GM13976 (cell line): ENCODE results near the gene PRKCQ.
"Not testable (repeated sequence)": the region's sequence is repeated elsewhere in the genome, so short reads cannot be mapped to it uniquely, and the experiment has no call there.

ENCODE experiments used
- DNase-seq: peaks from one replicate; pipeline ENCODE4 v3.0.0; 2012; ENCODE audit warnings: low spot score
- CTCF ChIP-seq: IDR thresholded peaks from 2 replicates; pipeline ENCODE4 v1.5.1; 2012; ENCODE audit warnings: borderline replicate concordance, mild to moderate bottlenecking; ENCODE audit not compliant: insufficient read depth; ENCODE audit errors: extremely low read depth, missing control alignments, control extremely low read depth
- in situ Hi-C: fragments of 300-500 bp; cut with MboI; formaldehyde crosslinking; loops from one replicate; pipeline ENCODE4 v1.12.0; 2022; ENCODE audit warnings: low sequenced_read_pairs, mixed read lengths, inconsistent platforms; ENCODE audit not compliant: unreplicated experiment

Gene PRKCQ

GRCh38 chr10:6589287-6590094, 9.4 kb upstream of the PRKCQ start:
- TF ChIP-seq CTCF: no peak

GRCh38 chr10:6588845-6589244, 8.8 kb upstream of the PRKCQ start:
- DNase-seq: no peak
- TF ChIP-seq CTCF: no peak
- in situ Hi-C loops: no loop called here

More at GRCh38 chr10:6589287-6590094, 9.4 kb upstream of the PRKCQ start:
- no peak for DNase-seq
- in situ Hi-C loops: no loop called here

DNA sequence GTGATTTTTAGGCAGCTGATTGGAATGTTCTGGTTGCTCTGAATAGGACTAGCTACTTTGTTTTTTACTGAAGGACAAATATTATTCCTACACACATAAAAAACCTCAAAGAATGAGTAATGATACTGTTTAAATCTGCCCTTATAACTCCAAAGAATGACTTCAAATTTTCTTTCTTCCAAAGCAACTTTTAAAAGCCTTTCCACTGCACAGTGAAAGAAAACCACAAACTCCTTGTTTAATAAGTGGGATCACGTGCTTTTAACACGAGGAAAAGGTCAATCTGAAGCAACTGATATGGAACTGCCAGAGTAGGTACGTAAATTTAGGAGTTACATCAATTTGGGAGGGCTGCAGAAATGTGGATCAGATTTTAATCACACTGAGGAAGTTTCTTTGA, 8.0 kb upstream of the PRKCQ start:
- no peak for DNase-seq
- in situ Hi-C loops: no loop called here
- no peak for TF ChIP-seq CTCF

DNA sequence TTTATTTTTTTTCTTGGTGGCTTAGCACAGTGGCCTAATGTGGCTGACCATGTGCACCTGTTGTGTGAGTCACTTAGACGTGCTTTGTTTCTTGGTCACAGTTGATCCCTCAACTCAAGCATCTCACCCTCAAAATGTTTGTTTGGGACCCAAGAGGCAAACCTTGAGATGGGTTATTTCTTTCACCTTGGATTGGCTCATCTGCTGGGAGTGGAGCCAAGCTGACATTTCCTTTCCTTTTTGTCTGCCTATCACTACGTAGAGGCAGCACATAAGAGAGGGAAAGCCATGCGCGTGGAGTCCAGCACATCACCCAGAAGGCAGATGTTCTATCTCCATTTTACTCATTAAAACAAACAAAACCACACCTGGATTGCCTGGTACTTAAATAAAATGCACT, 6.4 kb upstream of the PRKCQ start:
- in situ Hi-C loops: no loop called here
- TF ChIP-seq CTCF: no peak
- DNase-seq: no peak

DNA sequence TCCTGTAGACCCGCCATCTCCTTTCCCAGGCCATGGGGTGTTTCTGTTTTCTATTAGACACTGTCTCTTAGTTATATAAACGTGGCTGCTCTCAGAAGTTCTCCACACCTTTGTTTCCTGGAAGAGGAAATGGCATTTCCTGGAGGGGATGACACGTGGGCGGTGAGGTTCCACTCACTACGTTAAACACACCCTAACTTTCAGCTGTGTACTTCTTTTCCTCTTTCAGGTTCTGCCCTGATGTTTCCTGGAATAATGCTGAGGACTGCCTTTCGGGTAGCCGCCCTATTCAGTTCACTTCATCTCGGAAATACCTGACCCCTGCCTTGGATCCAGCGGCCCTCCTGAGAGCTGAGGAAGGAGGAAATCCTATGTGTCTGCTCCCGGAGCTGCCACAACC, 3.4 kb upstream of the PRKCQ start:
- in situ Hi-C loops: no loop called here
- no peak for TF ChIP-seq CTCF
- DNase-seq: no peak

DNA sequence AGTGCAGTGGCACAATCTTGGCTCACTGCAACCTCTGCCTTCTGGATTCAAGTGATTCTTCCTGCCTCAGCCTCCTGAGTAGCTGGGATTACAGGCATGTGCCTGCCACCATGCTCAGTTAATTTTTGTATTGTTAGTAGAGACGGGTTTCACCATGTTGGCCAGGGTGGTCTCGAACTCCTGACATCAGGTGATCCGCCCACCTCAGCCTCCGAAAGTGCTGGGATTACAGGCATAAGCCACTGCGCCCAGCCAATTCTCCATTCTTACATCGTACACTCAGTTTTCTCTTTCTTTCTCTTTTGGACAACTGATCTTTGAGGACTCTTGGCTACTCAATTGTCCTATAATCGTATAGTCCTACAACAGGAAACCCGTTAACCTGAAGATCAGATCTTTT, 2.8 kb upstream of the PRKCQ start:
- in situ Hi-C loops: not testable (repeated sequence)

DNA sequence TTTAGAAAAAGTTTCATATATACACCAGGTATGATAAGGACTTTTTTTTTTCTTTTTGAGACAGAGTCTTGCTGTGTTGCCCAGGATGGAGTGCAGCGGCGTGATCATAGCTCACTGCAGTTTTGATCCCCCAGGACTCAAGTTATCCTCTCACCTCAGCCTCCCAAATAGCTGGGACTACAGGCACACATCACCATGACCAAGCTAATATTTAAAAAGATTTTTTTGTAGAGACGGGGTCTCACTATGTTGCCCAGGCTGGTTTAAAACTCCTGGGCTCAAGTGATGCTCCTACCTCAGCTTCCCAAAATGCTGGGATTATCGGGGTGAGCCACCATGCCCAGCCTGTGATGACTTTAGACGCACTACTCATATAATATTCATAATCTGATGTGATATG, 2.2 kb upstream of the PRKCQ start:
- in situ Hi-C loops: no loop called here
- no peak for TF ChIP-seq CTCF
- no peak for DNase-seq

More for the DNA sequence above, 2.8 kb upstream of the PRKCQ start:
- DNase-seq: not testable (repeated sequence)
